Stomach (tissue), 9 donors: ENCODE data around the gene MAEA. TPM values are rescaled to one million over a fixed set of nuclear protein-coding genes. Genes with fewer than 3 reads are reported as not detected.

Experiments
- DNase-seq, 2 donors: peaks; one replicate each; pipeline versions ENCODE4 v3.0.0 to v3.0.0-alpha.2; 2013 to 2019
- H3K27ac ChIP-seq, 5 donors: fragments of 200-600 bp in 4 of 5; sonication (generic) in 4 of 5; one replicate each; pipeline ENCODE4 v1.5.1; 2013 to 2019; ENCODE audit warnings: mild to moderate bottlenecking in 1 of 5, moderate library complexity in 1 of 5
- H3K27me3 ChIP-seq, 3 donors: fragments of 200-600 bp; sonication (generic); one replicate each; pipeline ENCODE4 v1.5.1; 2017 to 2019; ENCODE audit warnings: mixed run types in 1 of 3
- H3K36me3 ChIP-seq, 4 donors: fragments of 200-600 bp; sonication (generic); 1 replicate in 3 of 4; 2 replicates in 1 of 4; pipeline ENCODE4 v1.5.1; 2016 to 2019
- H3K4me1 ChIP-seq, 4 donors: fragments of 200-600 bp; sonication (generic); one replicate each; pipeline ENCODE4 v1.5.1; 2016 to 2019
- H3K4me3 ChIP-seq, 4 donors: fragments of 200-600 bp; sonication (generic) in 3 of 4; one replicate each; pipeline ENCODE4 v1.5.1; 2016 to 2019; ENCODE audit warnings: mild to moderate bottlenecking in 1 of 4
- H3K9me3 ChIP-seq, 4 donors: fragments of 200-600 bp; sonication (generic); one replicate each; pipeline ENCODE4 v1.5.1; 2016 to 2019
- CTCF ChIP-seq, 7 experiments: fragments of 450-650 bp in 4 of 7; fragments of 200-600 bp in 3 of 7; sonication (generic) in 3 of 7; IDR thresholded peaks; one replicate each; pipeline ENCODE4 v1.5.1; 2016 to 2019; ENCODE audit warnings: antibody characterized with exemption in 7 of 7, control low read depth in 2 of 7, mild to moderate bottlenecking in 1 of 7
- EP300 ChIP-seq: sonication (generic); formaldehyde crosslinking; IDR thresholded peaks from one replicate; pipeline ENCODE4 v1.6.1; 2017; ENCODE audit warnings: antibody characterized with exemption
- POLR2A ChIP-seq, 4 donors: fragments of 450-650 bp; IDR thresholded peaks; one replicate each; pipeline ENCODE4 v1.6.1; 2016; ENCODE audit warnings: antibody characterized with exemption in 4 of 4, control low read depth in 2 of 4, mild to moderate bottlenecking in 1 of 4, moderate library complexity in 1 of 4
- POLR2AphosphoS5 ChIP-seq, 3 donors: sonication (generic); formaldehyde crosslinking; IDR thresholded peaks; one replicate each; pipeline ENCODE4 v1.6.1; 2016; ENCODE audit warnings: antibody characterized with exemption in 3 of 3
- WGBS, 5 donors: extraction: QIAGEN DNeasy Blood & Tissue Kit in 3 of 5; methylation state at CpG; one replicate each; pipeline versions ENCODE4 v1.1.5 to v1.1.7; 2013 to 2018; 5-methylcytosine and 5-hydroxymethylcytosine counted together
- intact Hi-C: fragments of 100-400 bp; cut with DNase I; formaldehyde crosslinking; loops from one replicate; pipeline ENCODE4 v1.15.1; 2023; ENCODE audit warnings: low total_unique reads
- polyA plus RNA-seq, 3 donors: library from polyadenylated mRNA; stranded (reverse); fragments of 200-250 nt; gene quantifications; one replicate each; pipeline ENCODE4 v1.2.3, GENCODE V29; 2013
- total RNA-seq, 5 donors: library from RNA; depleted of rRNA; stranded (reverse); fragments of >200 nt; gene quantifications; one replicate each; pipeline versions ENCODE4 v1.1.0 to v1.2.3, GENCODE V29; 2014 to 2016
- donor health status: healthy with polysubstance abuse.
- donor health status: Bipolar disorder and iron deficiency.
- donor health status: healthy.

MAEA gene
- total and polyA plus RNA-seq, 8 donors = 34.0 to 295 (median 63.0) TPM

- Histone ChIP-seq H3K27ac (no peak overlapping the region), H3K27me3 (no peaks in the 10 kb centered on the region), H3K36me3 (no peaks in the 10 kb centered on the region), H3K9me3 (no peaks in the 10 kb centered on the region), H3K4me1 (no peaks in the 10 kb centered on the region), H3K4me3 (no peak overlapping the region)
- TF ChIP-seq POLR2AphosphoS5 (IDR thresholded peaks at IDR 0.05) (no peak), EP300 (no peak), POLR2A (IDR thresholded peaks at IDR 0.05) (no peak), CTCF (IDR thresholded peaks at IDR 0.05) (no peak)
- WGBS, 5 donors = 93 to 95% (median 93%) methylated on average over 10 of the region's 10 CpGs
- intact Hi-C loops = no loop called here
- no peak for DNase-seq
These were observed 10.4 kb upstream of the MAEA start for GRCh38 chr4:1279253-1279652.

GRCh38 chr4:1283711-1284110 is 6.0 kb upstream of the MAEA start:
- no peaks in the 10 kb centered on the region for H3K36me3 ChIP-seq
- no peak overlapping the region for H3K27ac ChIP-seq
- no peak for DNase-seq
- H3K4me3 ChIP-seq = no peak overlapping the region
- H3K27me3 ChIP-seq = no peaks in the 10 kb centered on the region
- H3K4me1 ChIP-seq = peaks cover under 1 to 3% (median 1%) of the 10 kb centered on the region in 4 donors
- TF ChIP-seq EP300 (no peak), CTCF (IDR thresholded peaks at IDR 0.05) (no peak), POLR2A (IDR thresholded peaks at IDR 0.05) (no peak), POLR2AphosphoS5 (IDR thresholded peaks at IDR 0.05) (no peak)
- no peaks in the 10 kb centered on the region for H3K9me3 ChIP-seq
- intact Hi-C loops = no loop called here
- 70 to 85% (median 80%) methylated on average over 9 of the region's 9 CpGs for WGBS, 5 donors

- no peak overlapping the region for H3K4me3 ChIP-seq
- H3K27me3 ChIP-seq = no peaks in the 10 kb centered on the region
- intact Hi-C loops = no loop called here
- TF ChIP-seq POLR2A (IDR thresholded peaks at IDR 0.05) = no peak
- TF ChIP-seq CTCF (IDR thresholded peaks at IDR 0.05) = no peak
- TF ChIP-seq POLR2AphosphoS5 (IDR thresholded peaks at IDR 0.05) = no peak
- TF ChIP-seq EP300 = no peak
- H3K9me3 ChIP-seq = no peaks in the 10 kb centered on the region
- H3K4me1 ChIP-seq = peaks cover 6 to 9% (median 7%) of the 10 kb centered on the region in 4 donors
- WGBS, 5 donors = 71 to 94% (median 77%) methylated on average over 10 to 11 of the region's 11 CpGs
- no peak for DNase-seq
- no peak overlapping the region for H3K27ac ChIP-seq
- no peaks in the 10 kb centered on the region for H3K36me3 ChIP-seq
These were observed 4.4 kb upstream of the MAEA start for GRCh38 chr4:1285151-1285789.

GRCh38 chr4:1285790-1286553 is 3.7 kb upstream of the MAEA start:
- Histone ChIP-seq H3K4me3 (no peak overlapping the region), H3K36me3 (no peaks in the 10 kb centered on the region), H3K4me1 (peaks cover 11 to 16% (median 14%) of the 10 kb centered on the region in 4 donors), H3K27me3 (no peaks in the 10 kb centered on the region), H3K27ac (no peak overlapping the region), H3K9me3 (no peaks in the 10 kb centered on the region)
- 78 to 93% (median 82%) methylated on average over 13 to 21 of the region's 21 CpGs for WGBS, 5 donors
- no peak for DNase-seq
- intact Hi-C loops = no loop called here
- TF ChIP-seq POLR2AphosphoS5 (IDR thresholded peaks at IDR 0.05) (no peak), EP300 (no peak), CTCF (IDR thresholded peaks at IDR 0.05) (no peak), POLR2A (IDR thresholded peaks at IDR 0.05) (no peak)
